Kasumi-1 (cell line): ENCODE results near the gene MOB3A.

ENCODE experiments used
- DNase-seq, 2 experiments: peaks; one replicate each; lab custom pipeline; 2025; lab: John Stamatoyannopoulos, UW

The MOB3A gene

GRCh38 chr19:2059422-2060201 lies 36.5 kb downstream of the MOB3A start:
- no peak for DNase-seq

- DNase-seq: no peak
Measured at GRCh38 chr19:2058570-2059421, 37.3 kb downstream of the MOB3A start.

GRCh38 chr19:2057484-2058469 lies 38.3 kb downstream of the MOB3A start:
- DNase-seq: no peak

- no peak for DNase-seq
Measured at GRCh38 chr19:2056837-2057192, 39.3 kb downstream of the MOB3A start.

GRCh38 chr19:2055931-2056836 lies 39.9 kb downstream of the MOB3A start:
- DNase-seq: no peak

GRCh38 chr19:2054763-2055162 lies 41.4 kb downstream of the MOB3A start:
- DNase-seq: no peak

- DNase-seq: no peak
Measured at GRCh38 chr19:2053601-2054389, 42.3 kb downstream of the MOB3A start.

- DNase-seq: peak in 1 of 2 experiments; percentile 32
Measured at GRCh38 chr19:2051773-2052704, 44.1 kb downstream of the MOB3A start.

- DNase-seq: peak; percentile 72 to 73
Measured at GRCh38 chr19:2050991-2051772, 44.9 kb downstream of the MOB3A start, which contains the start of gene MKNK2. TSS of gene MKNK2 (minus strand) at chr19:2051244. CDS start at chr19:2050851, 393 bp downstream.

- DNase-seq: no peak
Measured at GRCh38 chr19:2050349-2050990, 45.7 kb downstream of the MOB3A start.

GRCh38 chr19:2049741-2050348 lies 46.3 kb downstream of the MOB3A start:
- DNase-seq: peak; percentile 80 to 82

GRCh38 chr19:2048959-2049740 lies 47.0 kb downstream of the MOB3A start:
- DNase-seq: no peak

- DNase-seq: no peak
Measured at GRCh38 chr19:2048104-2048958, 47.8 kb downstream of the MOB3A start.

- DNase-seq: no peak
Measured at GRCh38 chr19:2047449-2048103, 48.5 kb downstream of the MOB3A start.

- no peak for DNase-seq
Measured at GRCh38 chr19:2047076-2047448, 49.1 kb downstream of the MOB3A start.
